PC-9 (cell line): Measurements from ENCODE around the gene FAM120B. TPM values are rescaled to one million over a fixed set of nuclear protein-coding genes. Genes with fewer than 3 reads are reported as not detected.

ENCODE experiments used
- BruUV-seq: library from RNA; stranded (reverse); fragments of 400-500 nt; replicated peaks from 2 replicates; lab custom pipeline; 2021; lab: Mats Ljungman, UMichigan
- CTCF ChIA-PET: fragments of 300-600 bp; sonication (Branson Sonifier 250); formaldehyde crosslinking; loops from one replicate; lab custom pipeline; 2022; ENCODE audit warnings: antibody characterized with exemption; lab: Charles Lee
- POLR2A ChIA-PET: fragments of 300-600 bp; sonication (Branson Sonifier 250); formaldehyde crosslinking; loops from one replicate; lab custom pipeline; 2022; ENCODE audit warnings: antibody characterized with exemption; ENCODE audit not compliant: unreplicated experiment; lab: Charles Lee
- DNase-seq, 2 experiments: peaks; one replicate each; pipeline versions ENCODE4 v3.0.0 to v3.0.0-alpha.2; 2015 to 2022; ENCODE audit warnings: mixed read lengths in 1 of 2
- H2AFZ ChIP-seq: fragments of 200-600 bp; sonication (generic); 2 replicates; pipeline ENCODE4 v1.8.1; 2017; ENCODE audit warnings: antibody characterized with exemption
- H3F3A ChIP-seq: fragments of 200-600 bp; sonication (generic); 2 replicates; pipeline ENCODE4 v1.8.1; 2017; ENCODE audit warnings: antibody characterized with exemption, mild to moderate bottlenecking, low read depth; ENCODE audit not compliant: insufficient read depth
- H3K27ac ChIP-seq: fragments of 200-600 bp; sonication (generic); 2 replicates; pipeline ENCODE4 v1.6.1; 2016; ENCODE audit warnings: mixed run types
- H3K27me3 ChIP-seq: fragments of 200-600 bp; sonication (generic); 2 replicates; pipeline ENCODE4 v1.6.1; 2016; ENCODE audit warnings: low read depth, mixed run types; ENCODE audit not compliant: insufficient read depth
- H3K36me3 ChIP-seq: fragments of 200-600 bp; sonication (generic); 2 replicates; pipeline ENCODE4 v1.6.1; 2016; ENCODE audit warnings: low read depth, mixed run types
- H3K4me1 ChIP-seq: fragments of 200-600 bp; sonication (generic); replicated peaks from 2 replicates; pipeline ENCODE4 v1.6.1; 2016; ENCODE audit warnings: mixed run types; ENCODE audit not compliant: insufficient read depth
- H3K4me2 ChIP-seq: fragments of 200-600 bp; sonication (generic); 2 replicates; pipeline ENCODE4 v1.6.1; 2017; ENCODE audit warnings: mixed run types
- H3K4me3 ChIP-seq: fragments of 200-600 bp; sonication (generic); 2 replicates; pipeline ENCODE4 v1.6.1; 2016; ENCODE audit warnings: mixed run types
- H3K79me2 ChIP-seq: fragments of 200-600 bp; sonication (generic); 2 replicates; pipeline ENCODE4 v1.6.1; 2017; ENCODE audit warnings: low read depth, mixed run types
- H3K9me2 ChIP-seq: fragments of 200-600 bp; sonication (generic); 2 replicates; pipeline ENCODE4 v1.8.1; 2017; ENCODE audit warnings: mild to moderate bottlenecking; ENCODE audit not compliant: insufficient read depth
- H3K9me3 ChIP-seq: fragments of 200-600 bp; sonication (generic); 2 replicates; pipeline ENCODE4 v1.8.1; 2016; ENCODE audit warnings: low read depth; ENCODE audit not compliant: insufficient read depth
- H4K20me1 ChIP-seq: fragments of 200-600 bp; sonication (generic); 2 replicates; pipeline ENCODE4 v1.8.1; 2017; ENCODE audit not compliant: insufficient read depth
- EZH2 ChIP-seq: fragments of 200-600 bp; sonication (generic); IDR thresholded peaks from 2 replicates; pipeline ENCODE4 v1.8.0; 2017; ENCODE audit warnings: antibody characterized with exemption, low read depth
- intact Hi-C: fragments of 100-400 bp; cut with micrococcal nuclease; formaldehyde crosslinking; loops from one replicate; pipeline ENCODE4 v1.10.0; 2022; ENCODE audit not compliant: unreplicated experiment
- total RNA-seq: library from RNA; stranded (reverse); gene quantifications from 2 replicates; pipeline ENCODE4 v1.2.3, GENCODE V29; 2021
- TF ChIP-seq, protein P1 (sequence below): fragments of 200-600 bp; sonication (generic); conservative IDR thresholded peaks from 2 replicates; pipeline ENCODE4 v1.6.1; 2017; ENCODE audit warnings: mixed run types, antibody characterized with exemption, mild to moderate bottlenecking, moderate library complexity

FAM120B gene
- total RNA-seq, 1 experiment from 2014 or later: 14.3 TPM

DNA sequence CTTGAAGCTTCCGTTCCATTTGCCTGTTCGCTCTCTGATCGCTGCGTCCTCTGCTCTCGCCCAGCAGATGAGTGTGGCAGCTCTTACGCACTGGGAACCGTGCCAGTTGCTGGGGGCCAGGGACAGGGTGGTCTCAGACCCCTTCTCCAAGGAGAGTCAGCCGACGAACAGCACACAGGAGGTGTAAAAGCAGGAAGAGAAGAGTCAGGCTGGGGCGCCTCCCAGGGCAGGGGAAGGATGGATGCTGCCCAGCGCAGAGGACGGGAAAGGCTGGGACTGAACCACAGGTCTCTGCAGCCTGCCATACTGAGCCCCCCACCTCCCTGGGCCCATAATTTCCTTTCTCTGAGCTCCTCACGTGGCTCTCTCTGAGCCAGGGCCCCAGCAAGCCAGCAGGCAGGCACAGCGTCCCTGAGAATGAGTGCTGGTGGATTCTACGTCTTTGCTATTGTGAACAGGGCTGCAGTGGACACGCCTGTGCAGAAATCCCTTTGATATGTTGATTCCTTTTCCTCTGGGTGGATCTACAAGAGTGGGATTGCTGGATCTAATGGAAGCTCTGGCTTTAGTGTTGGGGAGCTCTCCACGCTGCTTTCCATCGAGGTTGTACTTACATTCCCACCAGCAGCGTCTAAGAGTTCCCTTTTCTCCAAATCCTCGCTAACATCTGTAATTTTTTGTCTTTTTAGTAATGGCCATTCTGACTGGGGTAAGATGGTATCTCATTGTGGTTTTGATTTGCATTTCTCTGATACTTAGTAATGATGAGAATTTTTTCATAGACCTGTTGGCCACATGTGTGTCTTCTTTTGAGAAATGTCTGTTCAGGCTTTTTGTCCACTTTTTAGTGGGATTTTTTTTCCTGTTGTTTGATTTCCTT is 142.4 kb downstream of the FAM120B start:
- Histone ChIP-seq H3F3A (no peaks in the 10 kb centered on the region), H2AFZ (no peak overlapping the region), H3K4me2 (no peak overlapping the region), H3K4me1 (no peaks in the 10 kb centered on the region), H4K20me1 (no peaks in the 10 kb centered on the region), H3K4me3 (no peak overlapping the region), H3K9me3 (no peaks in the 10 kb centered on the region), H3K9me2 (no peaks in the 10 kb centered on the region), H3K27me3 (peaks cover 69% of the 10 kb centered on the region), H3K27ac (no peak overlapping the region), H3K36me3 (no peaks in the 10 kb centered on the region), H3K79me2 (no peaks in the 10 kb centered on the region)
- CTCF ChIA-PET: no interaction called here
- POLR2A ChIA-PET: no interaction called here
- TF ChIP-seq, protein P1, sequence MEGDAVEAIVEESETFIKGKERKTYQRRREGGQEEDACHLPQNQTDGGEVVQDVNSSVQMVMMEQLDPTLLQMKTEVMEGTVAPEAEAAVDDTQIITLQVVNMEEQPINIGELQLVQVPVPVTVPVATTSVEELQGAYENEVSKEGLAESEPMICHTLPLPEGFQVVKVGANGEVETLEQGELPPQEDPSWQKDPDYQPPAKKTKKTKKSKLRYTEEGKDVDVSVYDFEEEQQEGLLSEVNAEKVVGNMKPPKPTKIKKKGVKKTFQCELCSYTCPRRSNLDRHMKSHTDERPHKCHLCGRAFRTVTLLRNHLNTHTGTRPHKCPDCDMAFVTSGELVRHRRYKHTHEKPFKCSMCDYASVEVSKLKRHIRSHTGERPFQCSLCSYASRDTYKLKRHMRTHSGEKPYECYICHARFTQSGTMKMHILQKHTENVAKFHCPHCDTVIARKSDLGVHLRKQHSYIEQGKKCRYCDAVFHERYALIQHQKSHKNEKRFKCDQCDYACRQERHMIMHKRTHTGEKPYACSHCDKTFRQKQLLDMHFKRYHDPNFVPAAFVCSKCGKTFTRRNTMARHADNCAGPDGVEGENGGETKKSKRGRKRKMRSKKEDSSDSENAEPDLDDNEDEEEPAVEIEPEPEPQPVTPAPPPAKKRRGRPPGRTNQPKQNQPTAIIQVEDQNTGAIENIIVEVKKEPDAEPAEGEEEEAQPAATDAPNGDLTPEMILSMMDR: no peak
- TF ChIP-seq EZH2: no peak
- DNase-seq: no peak
- no TSS peak for BruUV-seq
- intact Hi-C loops: no loop called here

GRCh38 chr6:170449835-170450753 is 143.5 kb downstream of the FAM120B start:
- no peaks in the 10 kb centered on the region for H3K4me1 ChIP-seq
- BruUV-seq: no TSS peak
- H3K36me3 ChIP-seq: no peaks in the 10 kb centered on the region
- no peaks in the 10 kb centered on the region for H3F3A ChIP-seq
- no peak overlapping the region for H2AFZ ChIP-seq
- no peaks in the 10 kb centered on the region for H3K9me3 ChIP-seq
- H3K79me2 ChIP-seq: no peaks in the 10 kb centered on the region
- ChIA-PET CTCF (no interaction called here), POLR2A (no interaction called here)
- intact Hi-C loops: no loop called here
- H4K20me1 ChIP-seq: no peaks in the 10 kb centered on the region
- H3K4me3 ChIP-seq: no peak overlapping the region
- TF ChIP-seq, protein P1: no peak
- TF ChIP-seq EZH2: no peak
- no peak for DNase-seq
- H3K27ac ChIP-seq: no peak overlapping the region
- H3K27me3 ChIP-seq: peaks cover 70% of the 10 kb centered on the region
- no peak overlapping the region for H3K4me2 ChIP-seq
- H3K9me2 ChIP-seq: no peaks in the 10 kb centered on the region

GRCh38 chr6:170450916-170451761 is 144.6 kb downstream of the FAM120B start:
- no peaks in the 10 kb centered on the region for H3K9me2 ChIP-seq
- BruUV-seq: no TSS peak
- no peak overlapping the region for H2AFZ ChIP-seq
- no peaks in the 10 kb centered on the region for H3K4me1 ChIP-seq
- H3K9me3 ChIP-seq: no peaks in the 10 kb centered on the region
- no peak overlapping the region for H3K4me3 ChIP-seq
- intact Hi-C loops: no loop called here
- no peaks in the 10 kb centered on the region for H3F3A ChIP-seq
- H4K20me1 ChIP-seq: no peaks in the 10 kb centered on the region
- no peak for TF ChIP-seq EZH2
- TF ChIP-seq, protein P1: no peak
- ChIA-PET POLR2A (no interaction called here), CTCF (no interaction called here)
- H3K4me2 ChIP-seq: no peak overlapping the region
- peaks cover 65% of the 10 kb centered on the region for H3K27me3 ChIP-seq
- H3K27ac ChIP-seq: no peak overlapping the region
- no peaks in the 10 kb centered on the region for H3K36me3 ChIP-seq
- H3K79me2 ChIP-seq: no peaks in the 10 kb centered on the region
- no peak for DNase-seq
